AG08395 (cell line): ENCODE data around the gene SYS1.

Experiments used
- DNase-seq: peaks from one replicate; pipeline ENCODE4 v3.0.0; 2012; ENCODE audit warnings: mixed read lengths, low spot score

The SYS1 gene

GRCh38 chr20:45358282-45359068 is 4.5 kb upstream of the SYS1 start:
- DNase-seq = peak; percentile 69

DNA sequence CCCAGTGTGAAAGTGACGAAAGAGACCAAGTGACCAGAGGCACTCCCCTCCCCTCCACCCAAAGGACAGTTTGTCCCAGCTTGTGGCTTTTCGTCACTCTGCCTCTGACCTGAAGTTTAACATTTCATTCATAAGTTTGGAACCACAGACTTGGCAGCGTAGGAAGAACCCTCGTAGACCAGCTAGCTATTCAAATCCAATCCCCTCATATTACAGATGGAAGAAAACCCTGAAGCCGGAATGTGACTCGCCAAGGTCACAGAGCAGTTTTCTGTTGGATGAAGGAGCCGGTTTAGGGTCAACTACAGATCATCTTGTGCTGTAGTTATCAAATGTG is 3.9 kb upstream of the SYS1 start:
- DNase-seq = no peak

DNA sequence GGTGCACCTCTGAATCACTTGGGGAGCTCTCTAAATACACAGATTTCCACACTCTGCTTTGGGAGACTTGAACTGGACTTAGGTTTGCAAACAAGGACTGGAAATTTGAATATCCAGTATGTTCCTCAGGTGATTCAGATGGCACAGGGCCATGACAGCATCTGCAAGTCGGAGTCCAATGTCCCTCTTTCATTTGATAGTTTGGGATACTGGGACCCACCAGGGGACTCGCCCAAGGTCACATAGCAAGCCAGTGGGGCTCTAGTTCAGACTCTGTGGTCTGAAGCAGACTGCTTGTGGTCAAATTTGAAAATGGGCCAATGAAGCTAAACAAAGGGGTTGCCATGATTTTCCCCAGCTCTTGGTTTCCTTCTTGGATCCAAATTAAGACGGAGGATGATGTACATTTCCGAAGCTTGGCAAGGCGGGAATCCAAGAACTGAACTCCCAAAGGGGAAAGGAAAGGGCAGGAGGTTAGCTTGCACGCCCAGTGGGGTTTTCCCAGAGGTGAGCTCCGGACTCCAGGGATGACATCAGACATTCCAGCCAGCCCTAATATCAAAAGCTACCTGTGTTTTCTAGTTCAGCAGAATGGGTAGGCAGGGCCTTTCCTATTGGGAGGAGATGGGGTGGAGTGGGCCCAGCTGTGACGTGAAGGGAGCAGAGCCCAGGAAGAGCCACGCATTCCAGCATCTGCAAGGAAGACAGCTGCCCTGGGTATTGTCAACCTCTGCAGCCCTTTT is 3.4 kb upstream of the SYS1 start:
- no peak for DNase-seq

DNA sequence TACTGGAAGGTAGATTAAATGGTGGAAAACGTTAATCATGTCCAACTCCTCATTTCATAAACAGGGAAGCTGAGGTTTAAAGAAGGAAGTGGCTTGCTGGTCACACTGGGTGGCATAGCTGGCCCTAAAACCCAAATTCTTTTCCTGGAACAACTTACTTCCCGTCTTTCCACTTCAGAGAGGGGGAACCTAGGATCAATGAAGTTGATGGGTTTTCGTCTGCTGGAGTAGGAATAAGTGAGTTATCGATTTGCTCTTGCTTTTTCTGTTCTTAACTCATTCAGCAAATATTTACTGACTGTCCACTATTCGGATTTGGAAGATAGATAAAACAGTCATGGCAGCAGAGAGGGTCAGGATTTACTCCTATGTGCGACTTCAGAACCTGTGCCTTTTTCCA is 1.2 kb upstream of the SYS1 start:
- no peak for DNase-seq

- no peak for DNase-seq
These were observed 896 bp downstream of the SYS1 start for GRCh38 chr20:45363611-45364492.

GRCh38 chr20:45365444-45365970 is 2.6 kb downstream of the SYS1 start:
- DNase-seq = no peak

GRCh38 chr20:45366192-45366591 is 3.2 kb downstream of the SYS1 start:
- DNase-seq = no peak

- DNase-seq = no peak
These were observed 3.7 kb downstream of the SYS1 start for GRCh38 chr20:45366631-45367030.

GRCh38 chr20:45367126-45367525 is 4.2 kb downstream of the SYS1 start:
- DNase-seq = no peak

DNA sequence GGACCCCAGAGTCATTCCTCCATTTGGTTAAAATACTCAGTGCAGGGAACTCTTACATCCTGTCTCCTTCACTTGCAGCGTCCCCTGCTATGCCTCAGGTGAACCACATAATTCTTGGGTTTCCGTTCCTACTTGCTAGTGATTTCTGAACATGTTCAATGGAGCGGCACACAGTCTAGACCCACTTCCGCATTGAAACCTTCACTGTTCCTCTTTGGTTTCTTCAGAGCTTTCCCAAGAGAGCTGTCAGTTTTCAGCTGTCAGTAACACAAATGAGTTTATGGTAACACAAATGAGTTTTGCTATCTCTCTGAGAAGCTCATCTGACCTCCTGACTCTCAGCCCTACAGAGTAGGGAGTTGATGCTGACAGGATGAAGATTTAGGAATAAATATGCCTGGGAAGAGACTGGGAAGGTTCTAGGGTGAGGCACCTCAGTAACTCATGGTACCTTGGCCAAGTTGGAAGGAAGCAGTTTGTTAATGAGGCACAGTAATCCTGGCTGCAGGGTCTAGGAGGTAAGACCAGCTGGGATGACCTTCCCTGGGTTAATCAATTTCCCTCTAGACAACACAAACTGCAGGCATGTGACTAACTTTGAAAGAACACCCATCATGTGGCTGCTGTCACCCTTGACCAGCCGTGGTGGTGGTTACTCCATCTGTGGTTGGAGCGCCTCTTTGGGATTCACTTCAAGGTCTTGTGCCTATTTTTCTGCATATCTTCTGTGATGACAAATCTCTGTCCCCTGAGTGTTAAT is 5.4 kb downstream of the SYS1 start:
- no peak for DNase-seq

DNA sequence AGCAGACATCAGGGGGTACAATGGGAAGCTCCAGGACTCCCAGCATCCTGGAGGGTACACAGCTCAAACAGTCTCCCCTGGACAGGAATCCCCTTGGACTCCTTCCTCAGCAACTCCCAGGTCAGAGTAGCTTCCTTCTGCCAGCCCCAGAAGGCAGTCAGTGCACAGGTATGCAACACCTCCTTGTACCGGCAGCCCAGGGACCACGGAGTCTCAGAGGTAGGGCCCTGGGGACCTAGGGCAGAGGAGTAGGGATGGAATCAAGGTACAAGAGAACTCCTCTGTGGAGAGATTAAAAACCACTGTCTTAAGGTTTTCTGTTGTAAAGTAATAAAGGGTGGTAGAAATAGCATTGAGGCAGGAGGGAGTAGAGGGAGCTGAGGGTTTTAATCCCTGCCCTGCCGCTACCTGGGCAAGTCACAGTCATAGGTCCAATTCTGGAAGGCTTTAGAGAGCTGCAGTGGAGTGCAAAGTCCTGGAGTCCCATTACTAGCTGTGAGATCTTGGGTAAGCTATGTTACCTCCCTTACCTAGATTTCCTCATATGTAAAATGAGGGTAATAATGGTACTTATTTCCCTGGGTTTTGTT is 7.7 kb downstream of the SYS1 start:
- DNase-seq = no peak

GRCh38 chr20:45372241-45372640 is 9.3 kb downstream of the SYS1 start:
- DNase-seq = no peak

- DNase-seq = peak; percentile 22
These were observed 9.8 kb downstream of the SYS1 start for GRCh38 chr20:45372646-45373352.

DNA sequence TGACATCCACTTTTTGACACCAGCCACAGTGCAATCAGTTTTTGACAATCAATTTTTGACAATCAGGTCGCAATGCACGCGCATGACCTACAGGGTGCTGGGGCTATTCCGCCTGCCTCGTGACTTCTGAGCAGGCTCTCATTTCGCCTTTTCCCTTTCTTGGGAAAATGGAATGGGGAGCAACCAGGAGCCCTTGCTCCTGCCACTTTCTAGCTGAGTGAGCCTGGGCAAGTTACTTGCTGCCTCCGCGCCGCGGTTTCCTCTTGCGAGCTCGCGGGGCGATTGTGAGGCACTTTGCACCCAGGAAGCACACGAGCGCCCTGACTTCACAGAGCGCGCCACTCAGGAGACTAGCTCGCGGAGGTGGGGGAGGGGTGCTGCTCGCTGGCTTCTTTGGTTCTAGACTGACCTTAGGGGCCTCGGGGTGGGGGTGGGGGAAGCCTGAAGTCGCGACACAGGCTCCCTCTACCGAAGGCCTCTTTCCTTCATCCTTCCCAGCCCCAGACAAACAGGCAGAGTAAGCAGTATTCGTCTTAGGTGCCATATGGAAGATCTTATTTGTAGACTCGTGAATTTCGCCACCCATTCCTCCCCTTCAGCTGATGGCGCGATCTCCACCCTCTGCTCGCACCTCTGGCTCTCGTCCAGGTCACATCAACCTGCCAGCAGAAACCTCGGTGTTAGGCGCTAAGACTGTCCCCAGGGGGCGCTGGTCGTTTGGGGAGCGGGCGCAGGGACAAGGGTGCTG is 10.6 kb downstream of the SYS1 start:
- DNase-seq = peak; percentile 81

GRCh38 chr20:45374101-45374467 is 11.1 kb downstream of the SYS1 start:
- no peak for DNase-seq

DNA sequence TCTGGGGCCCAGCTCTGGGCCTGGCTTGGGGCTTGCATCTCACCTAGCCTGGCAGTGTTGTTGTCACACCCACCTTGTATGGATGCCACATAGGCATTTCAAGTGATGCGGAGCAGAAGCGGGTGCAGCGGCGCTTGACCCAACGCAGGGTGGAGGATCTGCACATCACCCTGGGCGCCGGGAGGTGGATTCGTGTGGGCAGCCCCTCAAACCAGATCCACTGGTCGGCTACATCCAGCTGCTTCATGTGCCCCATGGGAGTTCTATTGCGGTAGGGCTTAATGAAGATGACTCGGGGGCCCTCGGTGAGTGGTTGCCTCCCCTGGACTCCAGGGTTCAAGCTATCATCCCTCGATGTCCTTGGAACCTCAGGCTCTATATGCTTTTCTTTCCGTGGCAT is 12.0 kb downstream of the SYS1 start:
- no peak for DNase-seq

DNA sequence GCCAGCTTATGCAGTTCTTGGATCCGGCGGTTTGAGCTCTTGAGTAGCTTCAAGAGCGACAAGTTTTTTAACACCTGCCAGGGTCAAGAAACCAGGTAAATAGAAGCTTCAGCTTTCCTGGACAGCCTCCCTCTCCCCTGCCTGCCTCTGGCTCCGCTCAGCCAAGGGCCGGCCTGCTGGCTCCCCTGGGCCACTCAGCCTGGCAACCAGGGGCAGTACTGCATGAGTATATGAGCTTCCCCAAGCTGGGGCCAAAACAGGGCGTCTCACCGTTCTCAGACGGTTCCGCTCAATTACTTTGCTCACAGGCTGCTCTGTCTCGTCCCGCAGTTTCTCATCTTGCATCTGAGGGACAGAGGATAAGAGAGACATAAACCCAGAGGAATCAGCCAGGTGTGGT is 14.3 kb downstream of the SYS1 start:
- no peak for DNase-seq

DNA sequence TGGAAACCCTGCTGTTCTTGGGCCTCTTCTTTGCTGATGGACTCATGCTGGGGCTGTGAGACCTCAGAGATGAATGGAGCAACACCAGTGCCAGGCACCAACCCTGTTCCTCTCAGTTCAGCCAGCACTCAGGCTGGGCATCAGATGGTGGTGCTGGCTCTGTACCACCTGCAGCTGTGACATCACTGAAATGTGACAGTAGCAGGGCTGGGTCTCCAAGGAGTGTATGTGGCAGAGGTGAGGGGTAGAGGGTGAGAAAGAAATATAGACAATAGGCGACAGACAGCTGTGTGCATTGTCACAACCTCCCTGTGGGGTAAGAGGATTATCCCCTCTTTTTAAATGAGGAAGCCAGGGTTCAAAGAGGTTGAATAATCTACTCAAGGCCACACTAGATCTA is 15.2 kb downstream of the SYS1 start, which contains the start of gene TP53TG5:
Gene TP53TG5 (minus strand): TSS at position 135 of the 400 bp plus-strand sequence. CDS start 89 bp downstream, at position 46.
- DNase-seq = no peak

- DNase-seq = no peak
These were observed 24.3 kb downstream of the SYS1 start for GRCh38 chr20:45387274-45387673.

DNA sequence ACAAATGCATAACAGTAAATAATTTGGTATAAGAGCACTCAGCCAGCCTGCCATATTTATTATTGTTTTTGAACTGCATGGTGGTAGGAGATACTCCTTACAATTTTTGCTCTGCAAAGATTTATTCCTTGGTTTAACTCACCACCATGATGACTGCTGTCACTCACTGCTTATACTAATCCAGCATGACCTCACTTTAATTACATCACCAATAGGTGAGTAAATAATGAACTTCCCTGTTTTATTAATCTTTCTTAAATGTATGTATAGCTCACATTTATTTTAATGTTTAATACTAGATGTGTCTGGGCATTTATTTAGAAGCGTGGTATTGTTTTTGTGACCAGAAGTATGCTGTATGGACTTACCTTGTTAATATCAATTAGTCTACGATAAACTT is 28.0 kb downstream of the SYS1 start:
- no peak for DNase-seq
